T47D (cell line): ENCODE data around the gene PIP5K1C.

ENCODE experiments used
- DNase-seq, 2 experiments: peaks; one replicate each; pipeline versions ENCODE4 v3.0.0 to v3.0.0-alpha.2; 2011 to 2012; ENCODE audit warnings: low read depth in 1 of 2, low spot score in 1 of 2
- JUND ChIP-seq: IDR thresholded peaks from 2 replicates; pipeline ENCODE4 v1.6.1; 2012; ENCODE audit warnings: low read depth
- in situ Hi-C: cut with HindIII; loops from 2 replicates; pipeline ENCODE4 v1.10.0; 2016; ENCODE audit warnings: low sequenced_read_pairs, low pct_unique_long_range_greater_than_20kb

PIP5K1C gene

DNA sequence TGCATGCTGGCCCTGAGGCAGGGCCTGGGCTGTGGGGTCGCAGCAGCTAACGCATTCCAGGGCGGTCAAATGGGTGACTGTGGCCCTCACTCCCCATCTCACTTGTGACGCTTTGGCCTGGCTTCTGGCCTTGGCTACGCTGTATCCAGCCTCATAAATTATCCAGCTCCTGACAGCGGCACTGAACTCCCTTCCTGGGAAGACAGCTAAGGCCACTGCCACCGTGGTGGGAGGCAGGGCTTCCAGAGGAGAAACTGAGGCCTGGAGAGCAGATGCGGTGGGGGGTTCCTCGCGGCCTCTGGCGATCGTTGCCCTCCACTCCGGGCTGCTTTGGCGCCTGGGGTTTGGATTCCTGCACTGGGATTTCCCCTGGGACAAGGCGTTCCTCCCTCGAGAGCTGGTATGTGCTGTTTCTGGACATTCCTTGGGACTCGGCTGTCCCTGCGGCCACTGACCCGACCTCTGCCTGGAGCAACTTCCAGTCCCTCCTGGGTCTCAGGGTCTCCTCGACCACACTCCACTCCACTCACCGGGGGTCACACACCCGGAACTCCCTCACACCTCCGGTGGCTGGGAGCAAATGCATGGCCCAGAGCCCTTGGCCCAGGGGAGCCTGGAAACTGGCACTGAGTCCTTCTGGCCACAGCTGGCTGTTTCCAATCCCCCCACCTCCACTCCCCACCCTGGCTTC is 97.0 kb downstream of the PIP5K1C start:
- in situ Hi-C loops: no loop called here
- TF ChIP-seq JUND: no peak
- no peak for DNase-seq

DNA sequence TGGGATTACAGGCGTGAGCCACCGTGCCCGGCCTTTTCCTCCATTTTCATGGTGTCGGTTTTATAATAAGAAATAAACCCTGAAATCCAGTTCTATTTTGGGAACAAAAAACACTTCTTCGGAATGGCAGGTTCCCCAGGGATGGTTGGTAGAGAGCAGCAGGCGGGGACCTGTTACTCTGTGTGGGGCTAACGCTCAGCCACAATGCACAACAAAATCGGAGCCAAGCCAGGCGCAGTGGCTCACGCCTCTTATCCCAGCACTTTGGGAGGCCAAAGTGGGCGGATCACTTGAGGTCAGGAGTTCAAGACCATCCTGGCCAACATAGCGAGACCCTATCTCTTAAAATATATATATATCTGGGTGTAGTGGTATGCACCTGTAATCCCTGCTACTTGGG is 99.2 kb downstream of the PIP5K1C start:
- TF ChIP-seq JUND: no peak
- in situ Hi-C loops: no loop called here
- no peak for DNase-seq

DNA sequence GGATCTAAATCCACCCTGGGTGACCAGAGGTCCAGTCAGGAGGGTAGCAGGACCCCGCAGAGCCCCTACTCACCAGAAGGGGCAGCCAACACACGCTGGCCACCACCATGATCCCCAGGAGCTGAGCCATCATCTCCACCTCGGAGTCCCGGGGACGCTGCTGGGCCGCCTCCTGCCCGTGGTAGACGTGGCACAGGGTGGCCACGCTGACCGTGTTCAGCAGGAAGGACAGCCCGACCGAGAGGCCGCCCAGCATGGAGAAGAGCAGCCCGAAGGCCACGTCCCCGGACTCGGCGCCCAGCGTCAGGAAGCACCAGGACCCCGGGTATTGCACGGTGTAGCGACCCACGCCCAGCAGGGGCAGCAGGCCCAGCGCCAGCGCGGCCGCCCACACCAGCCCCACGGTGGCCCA is 100.5 kb downstream of the PIP5K1C start:
- in situ Hi-C loops: no loop called here
- DNase-seq: no peak
- TF ChIP-seq JUND: no peak

DNA sequence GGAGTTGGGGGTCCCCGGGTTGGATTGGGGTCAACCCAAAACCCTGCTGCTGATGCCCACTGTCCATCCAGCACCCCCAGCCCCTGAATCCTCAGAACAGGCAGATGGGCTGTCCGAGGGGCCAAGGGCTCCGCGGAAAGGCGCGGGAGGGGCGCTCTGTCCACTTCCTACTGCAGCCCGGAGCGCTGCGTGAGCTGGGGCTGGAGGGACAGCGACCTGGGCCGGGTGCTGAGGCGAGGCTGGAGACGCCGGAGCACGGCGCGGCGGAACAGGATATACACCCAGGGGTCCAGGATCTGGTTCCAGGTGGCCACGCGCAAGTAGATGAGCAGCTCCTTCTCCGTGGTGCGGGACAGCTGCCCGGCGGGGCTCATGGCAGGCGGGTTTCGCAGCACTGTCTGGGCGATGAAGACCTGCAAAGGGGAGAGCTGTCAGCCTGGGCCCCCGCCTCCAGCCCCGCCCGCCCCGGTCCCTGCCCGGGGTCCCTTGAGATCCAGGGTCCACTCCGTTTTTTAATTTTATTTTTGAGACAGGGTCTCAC is 104.7 kb downstream of the PIP5K1C start:
- in situ Hi-C loops: no loop called here
- DNase-seq: no peak
- TF ChIP-seq JUND: no peak

DNA sequence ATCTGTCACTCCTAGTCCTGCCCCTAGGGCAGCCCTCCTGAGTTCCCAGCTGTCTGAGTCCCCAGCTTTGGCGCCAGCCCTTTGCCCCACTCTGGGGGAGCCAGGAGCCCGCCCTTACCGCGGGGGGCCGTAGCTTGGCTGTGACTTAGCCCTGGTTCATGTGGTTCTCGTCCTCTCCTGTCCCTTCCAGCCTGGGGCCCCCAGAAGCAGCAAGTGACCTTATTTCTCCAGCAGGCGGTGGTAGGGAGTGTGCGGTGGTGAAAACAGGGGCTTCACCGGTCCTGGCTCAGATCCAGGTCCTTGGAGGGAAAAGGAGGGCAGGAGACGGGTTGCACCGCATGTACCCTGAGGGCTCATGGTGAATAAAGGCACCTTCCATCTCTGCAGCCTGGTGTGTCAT is 107.1 kb downstream of the PIP5K1C start:
- in situ Hi-C loops: no loop called here
- TF ChIP-seq JUND: no peak
- no peak for DNase-seq

DNA sequence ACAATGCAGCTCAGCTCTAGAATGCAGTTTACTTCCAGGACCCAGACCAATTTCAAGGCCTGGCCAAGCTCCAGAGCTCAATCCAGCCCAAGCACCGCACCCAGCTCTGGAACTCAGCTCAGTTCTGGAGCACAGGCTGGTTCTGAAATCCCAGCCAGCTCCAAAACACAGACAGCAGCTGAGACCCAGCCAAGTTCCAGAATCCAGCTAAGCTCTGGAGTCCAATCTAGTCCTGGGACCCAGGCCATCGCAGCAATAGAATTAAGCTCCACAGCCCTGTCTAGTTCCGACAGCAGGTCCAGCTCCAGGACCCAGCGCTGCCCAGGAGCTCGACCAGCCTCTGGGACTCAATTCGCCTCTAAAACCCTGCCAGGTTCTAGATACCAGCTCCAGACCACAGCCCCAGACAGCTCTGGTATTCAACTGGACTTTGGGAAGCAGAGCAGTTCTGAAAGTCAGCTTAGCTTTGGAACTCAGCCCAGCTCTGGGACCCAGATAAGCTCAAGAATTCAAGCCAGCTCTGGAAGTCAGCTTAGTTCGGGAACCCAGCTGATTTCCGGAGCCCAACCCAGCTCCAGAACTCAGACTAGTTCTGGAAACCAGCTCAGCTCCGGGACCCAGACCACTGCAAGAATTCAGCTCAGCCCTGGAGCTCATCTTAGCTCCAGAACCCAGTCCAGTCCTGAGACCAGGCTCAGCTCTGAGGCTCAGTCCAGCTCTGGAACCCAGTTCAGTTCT is 108.2 kb downstream of the PIP5K1C start:
- TF ChIP-seq JUND: no peak
- no peak for DNase-seq
- in situ Hi-C loops: no loop called here

DNA sequence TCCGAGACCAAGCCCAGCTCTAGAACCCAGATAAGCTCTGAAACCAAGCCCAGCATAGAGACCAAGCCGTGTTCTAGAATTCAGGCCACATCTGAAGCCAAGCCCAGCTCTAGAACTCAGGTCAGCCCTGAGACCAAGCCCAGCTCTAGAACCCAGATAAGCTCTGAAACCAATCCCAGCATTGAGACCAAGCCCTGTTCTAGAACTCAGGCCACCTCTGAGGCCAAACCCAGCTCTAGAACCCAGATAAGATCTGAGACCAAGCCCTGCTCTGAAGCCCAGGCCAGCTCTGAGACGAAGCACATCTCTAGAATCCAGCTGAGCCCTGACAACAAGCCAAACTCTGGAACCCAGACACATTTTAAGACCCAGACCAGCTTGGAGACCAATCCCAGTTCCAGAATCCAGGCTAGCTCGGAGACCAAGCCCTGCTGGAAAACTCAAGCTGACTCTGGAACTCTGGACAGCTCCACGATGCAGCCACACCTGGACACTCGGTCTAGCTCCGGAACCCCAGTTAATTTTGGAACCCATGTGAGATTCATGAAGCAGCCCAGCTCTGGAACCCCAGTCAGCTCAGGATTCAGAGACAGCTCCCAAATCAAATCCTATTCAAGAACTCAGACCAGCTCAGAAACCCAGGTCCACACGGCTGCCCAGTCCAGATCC is 109.1 kb downstream of the PIP5K1C start:
- in situ Hi-C loops: no loop called here
- TF ChIP-seq JUND: no peak
- DNase-seq: no peak

DNA sequence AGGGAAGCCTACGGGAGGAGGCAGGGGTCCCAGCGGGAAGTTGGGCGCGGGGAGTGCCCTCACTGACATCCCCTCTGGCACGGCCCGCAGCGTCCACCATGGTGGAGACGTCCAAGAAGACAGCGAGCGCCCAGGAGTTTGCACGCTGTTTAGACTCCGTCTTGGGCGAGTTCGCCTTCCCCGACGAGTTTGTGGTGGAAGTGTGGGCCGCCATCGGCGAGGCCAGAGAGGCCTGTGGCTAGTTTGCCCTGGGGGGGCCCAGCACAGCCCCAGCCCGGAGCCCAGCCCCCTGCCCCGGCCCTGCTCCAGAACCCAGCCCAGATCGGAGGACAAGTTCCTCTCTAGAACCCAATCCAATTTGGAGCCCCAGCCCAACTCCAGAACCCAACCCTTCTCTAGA is 110.3 kb downstream of the PIP5K1C start:
- no peak for DNase-seq
- no peak for TF ChIP-seq JUND
- in situ Hi-C loops: no loop called here

DNA sequence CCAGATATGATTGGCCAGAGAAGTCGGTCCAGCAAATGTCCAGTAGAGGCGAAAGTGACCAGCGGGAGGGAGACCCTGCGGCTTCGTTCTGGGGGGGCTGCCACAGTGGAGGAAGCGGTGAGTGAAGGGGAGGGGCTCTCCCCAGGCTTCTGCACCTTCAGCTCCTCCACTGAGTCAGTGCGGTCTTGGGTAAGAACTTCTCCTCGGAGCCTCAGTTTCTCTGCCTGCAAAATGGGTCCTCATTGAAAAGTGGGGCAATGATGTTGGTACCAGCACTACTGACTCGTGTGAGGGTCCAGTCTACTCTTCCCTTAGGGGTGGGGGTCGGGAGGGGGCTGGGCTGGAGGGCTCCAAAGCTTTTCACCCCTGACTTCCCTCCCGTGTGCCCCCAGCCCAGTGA is 110.8 kb downstream of the PIP5K1C start:
- no peak for DNase-seq
- in situ Hi-C loops: no loop called here
- no peak for TF ChIP-seq JUND

DNA sequence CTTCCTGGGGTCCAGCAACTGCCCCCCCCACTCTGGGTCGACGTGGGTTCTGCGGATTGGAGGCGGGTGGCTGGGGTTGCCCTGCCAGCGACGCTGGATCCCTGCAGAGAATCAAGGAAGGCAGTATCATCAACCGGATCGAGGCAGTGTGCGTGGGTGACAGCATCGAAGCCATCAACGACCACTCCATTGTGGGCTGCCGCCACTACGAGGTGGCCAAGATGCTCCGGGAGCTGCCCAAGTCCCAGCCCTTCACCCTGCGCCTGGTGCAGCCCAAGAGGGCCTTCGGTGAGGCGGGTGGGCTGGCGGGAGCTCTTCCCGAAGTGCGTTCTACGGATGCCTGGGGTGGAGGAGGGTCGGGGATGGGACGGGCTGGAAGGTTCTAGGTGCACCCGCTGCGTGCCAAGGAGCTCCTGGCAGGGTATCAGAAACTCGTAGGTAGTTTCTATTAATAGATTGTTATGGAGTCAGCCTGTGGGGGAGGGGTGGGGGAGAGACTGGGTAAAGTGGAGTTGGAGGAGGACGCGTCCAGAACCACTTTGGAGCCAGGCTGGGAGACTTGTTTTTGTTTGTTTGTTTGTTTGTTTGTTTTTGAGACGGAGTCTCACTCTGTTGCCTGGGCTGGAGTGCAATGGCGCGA is 113.4 kb downstream of the PIP5K1C start:
- TF ChIP-seq JUND: no peak
- in situ Hi-C loops: no loop called here

DNA sequence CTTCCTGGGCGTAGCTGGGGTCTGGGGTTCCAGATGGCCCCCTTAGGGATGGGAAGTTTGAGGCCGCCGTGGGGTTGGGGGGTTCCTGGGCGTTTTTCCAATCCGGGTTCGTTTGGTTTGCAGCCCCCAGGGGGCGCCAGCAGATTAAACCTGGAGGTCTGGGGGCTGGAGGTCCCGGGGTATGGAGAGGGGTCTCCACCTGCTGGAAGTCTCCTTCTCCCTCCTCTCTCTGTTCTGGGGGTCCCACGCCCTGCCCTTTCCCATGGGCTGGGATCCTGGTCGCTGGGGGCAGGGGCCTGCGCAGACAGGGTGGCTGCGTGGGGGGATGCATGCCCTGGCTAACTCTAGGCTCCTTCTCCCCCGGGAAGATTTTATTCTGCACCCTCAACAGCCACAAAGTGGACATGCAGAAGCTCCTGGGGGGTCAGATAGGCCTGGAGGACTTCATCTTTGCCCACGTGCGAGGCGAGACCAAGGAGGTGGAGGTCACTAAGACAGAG is 114.1 kb downstream of the PIP5K1C start:
- no peak for DNase-seq
- no peak for TF ChIP-seq JUND
- in situ Hi-C loops: no loop called here

More for the DNA sequence above, 113.4 kb downstream of the PIP5K1C start:
- no peak for DNase-seq
